NCI-H1105 treated with DMSO at 0.1 percent for 48 hours (cell line): Measurements from ENCODE around the gene JAGN1.
"Not testable (repeated sequence)": the region's sequence is repeated elsewhere in the genome, so short reads cannot be mapped to it uniquely, and the experiment has no call there.

ENCODE experiments used
- DNase-seq: peaks from one replicate; lab custom pipeline; 2025; lab: John Stamatoyannopoulos, UW

Gene JAGN1

GRCh38 chr3:9918261-9919038 lies 28.0 kb downstream of the JAGN1 start:
- no peak for DNase-seq

- no peak for DNase-seq
These were observed 37.7 kb downstream of the JAGN1 start for GRCh38 chr3:9928158-9928557.

- DNase-seq = no peak
These were observed 40.5 kb downstream of the JAGN1 start for GRCh38 chr3:9930804-9931418.

GRCh38 chr3:9932535-9932842 lies 42.1 kb downstream of the JAGN1 start:
- no peak for DNase-seq

GRCh38 chr3:9932843-9933560 lies 42.6 kb downstream of the JAGN1 start:
- peak; percentile 61 for DNase-seq

GRCh38 chr3:9933561-9934234 lies 43.3 kb downstream of the JAGN1 start, which contains the start of gene CRELD1:
Gene CRELD1, plus strand, starts transcription at chr3:9933834. Its CDS starts 605 bp downstream, at chr3:9934439.
- DNase-seq = peak; percentile 82

- no peak for DNase-seq
These were observed 43.8 kb downstream of the JAGN1 start for GRCh38 chr3:9934235-9934621.

GRCh38 chr3:9934993-9935392 lies 44.6 kb downstream of the JAGN1 start:
- DNase-seq = no peak

GRCh38 chr3:9935966-9936510 lies 45.6 kb downstream of the JAGN1 start:
- DNase-seq = no peak

GRCh38 chr3:9937486-9938238 lies 47.3 kb downstream of the JAGN1 start:
- no peak for DNase-seq

- DNase-seq = no peak
These were observed 48.6 kb downstream of the JAGN1 start for GRCh38 chr3:9938966-9939365.

GRCh38 chr3:9939906-9940305 lies 49.5 kb downstream of the JAGN1 start:
- not testable (repeated sequence) for DNase-seq

GRCh38 chr3:9940746-9941145 lies 50.3 kb downstream of the JAGN1 start:
- no peak for DNase-seq

- DNase-seq = no peak
These were observed 51.8 kb downstream of the JAGN1 start for GRCh38 chr3:9942164-9942563.

GRCh38 chr3:9942934-9943690 lies 52.7 kb downstream of the JAGN1 start:
- no peak for DNase-seq
